ENCODE measurements around the gene SRRM3.
"Not testable (repeated sequence)": the region's sequence is repeated elsewhere in the genome, so short reads cannot be mapped to it uniquely, and the experiment has no call there.

Gene SRRM3

GRCh38 chr7:76231071-76231470 lies 29.4 kb downstream of the SRRM3 start:
- no peak for DNase-seq

DNA sequence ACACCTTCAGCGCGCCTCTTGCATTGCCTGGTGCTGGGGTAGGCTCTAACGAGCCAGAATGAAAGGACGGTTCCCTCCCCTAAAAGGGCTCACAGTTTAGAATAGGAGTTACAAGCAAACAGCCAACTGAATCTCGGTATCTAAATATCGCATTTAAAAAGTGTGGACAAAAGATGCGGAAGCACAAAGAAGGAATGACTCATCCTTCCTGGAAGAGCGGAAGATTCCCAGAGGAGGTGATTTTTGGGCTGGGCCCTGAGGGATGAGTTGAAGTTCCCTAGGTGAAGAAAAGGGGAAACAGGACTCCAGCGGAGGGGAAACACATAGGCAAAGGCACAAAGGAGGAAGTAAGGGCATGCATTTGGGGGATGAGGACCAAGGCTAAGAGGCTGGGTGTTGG lies 29.9 kb downstream of the SRRM3 start:
- no peak for DNase-seq

DNA sequence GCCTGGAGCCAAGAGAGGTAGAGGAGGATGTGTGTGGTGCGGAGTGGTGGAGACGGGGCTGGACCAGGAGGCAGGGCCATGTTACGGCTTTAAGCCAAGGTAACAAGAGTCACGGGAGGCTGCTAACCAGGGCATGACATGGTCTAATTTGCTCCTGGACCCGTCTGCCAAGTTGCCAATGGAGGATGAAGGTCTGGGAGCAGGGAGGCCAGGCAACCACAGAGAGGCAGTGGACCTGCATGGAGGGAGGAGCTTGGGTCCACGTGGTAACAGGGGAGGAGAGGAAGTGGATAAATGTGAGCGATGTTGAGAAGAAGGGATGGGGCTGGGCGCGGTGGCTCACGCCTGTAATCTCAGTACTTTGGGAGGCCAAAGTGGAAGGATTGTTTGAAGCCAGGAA lies 31.0 kb downstream of the SRRM3 start:
- no peak for DNase-seq

GRCh38 chr7:76233538-76234281 lies 32.0 kb downstream of the SRRM3 start:
- no peak for DNase-seq

DNA sequence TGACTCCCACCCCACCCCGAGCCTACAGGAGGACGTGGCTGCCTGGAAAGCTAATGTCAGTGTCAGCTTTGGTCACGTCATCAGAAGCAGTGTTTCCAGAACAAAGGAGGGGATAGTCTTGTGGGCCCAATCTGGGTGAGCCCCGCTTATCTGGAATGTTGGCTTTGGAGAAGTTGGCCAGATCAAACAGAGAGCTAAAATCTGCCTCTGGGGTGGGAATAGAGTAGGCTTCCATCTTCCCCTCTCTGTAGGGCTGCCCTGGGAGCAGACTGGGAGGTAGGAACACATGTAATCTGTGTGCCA lies 32.5 kb downstream of the SRRM3 start:
- DNase-seq: no peak

- no peak for DNase-seq
Measured at GRCh38 chr7:76234931-76235441, 33.3 kb downstream of the SRRM3 start.

GRCh38 chr7:76236224-76236623 lies 34.5 kb downstream of the SRRM3 start:
- no peak for DNase-seq

- DNase-seq: no peak
Measured at GRCh38 chr7:76238326-76238725, 36.6 kb downstream of the SRRM3 start.

DNA sequence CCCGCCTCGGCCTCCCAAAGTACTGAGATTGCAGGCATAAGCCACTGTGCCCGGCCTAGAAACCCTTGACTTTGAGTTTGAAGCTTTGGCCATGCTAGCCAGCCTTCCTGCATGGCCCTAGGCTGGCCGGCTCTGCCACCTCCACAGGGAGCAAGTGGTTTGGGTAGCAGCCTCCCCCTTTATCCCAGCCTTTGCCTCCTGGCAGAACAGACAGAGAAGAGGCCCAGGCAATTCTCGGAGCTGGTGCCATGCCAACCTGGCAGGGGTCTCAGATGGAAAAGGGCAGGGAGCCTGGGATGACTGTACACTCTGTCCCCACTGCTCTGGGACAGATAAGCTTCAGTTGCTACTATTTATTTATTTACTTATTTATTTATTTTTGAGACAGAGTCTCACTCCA lies 39.4 kb downstream of the SRRM3 start:
- DNase-seq: no peak

GRCh38 chr7:76242517-76243063 lies 40.9 kb downstream of the SRRM3 start:
- not testable (repeated sequence) for DNase-seq

DNA sequence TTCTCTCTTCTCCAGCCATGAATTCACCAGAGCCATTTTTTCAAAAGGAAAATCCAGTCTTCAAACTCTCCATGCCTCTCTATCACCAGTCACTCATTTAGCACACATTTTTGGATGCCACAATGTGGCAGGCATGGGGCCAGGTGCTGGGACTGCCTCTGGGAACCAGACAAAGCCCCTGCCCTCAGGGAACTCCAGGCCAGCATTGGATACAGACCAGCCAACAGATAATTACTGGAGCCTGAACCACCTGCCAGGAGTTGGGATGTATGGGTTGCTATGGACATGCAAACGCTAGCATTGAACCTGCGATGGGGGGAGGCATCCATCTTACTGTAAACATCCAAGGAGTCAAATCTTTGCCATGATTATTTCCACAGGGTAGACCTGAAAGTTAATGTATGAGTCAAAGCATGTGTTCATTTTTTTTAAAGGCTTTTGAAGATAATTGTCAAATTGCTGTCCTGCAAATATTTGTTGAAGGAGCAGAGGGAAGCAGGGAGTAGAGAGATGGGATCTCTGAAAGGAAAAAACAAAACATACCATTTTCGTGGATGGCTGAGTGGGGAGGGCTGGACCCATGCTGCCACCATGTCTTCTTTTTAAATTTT lies 43.2 kb downstream of the SRRM3 start:
- DNase-seq: no peak

- no peak for DNase-seq
Measured at GRCh38 chr7:76246804-76247389, 45.2 kb downstream of the SRRM3 start.

- no peak for DNase-seq
Measured at GRCh38 chr7:76247938-76248337, 46.2 kb downstream of the SRRM3 start.

GRCh38 chr7:76252021-76252420 lies 50.3 kb downstream of the SRRM3 start:
- DNase-seq: no peak

- DNase-seq: no peak
Measured at GRCh38 chr7:76254781-76255180, 53.1 kb downstream of the SRRM3 start.

GRCh38 chr7:76257973-76258372 lies 56.3 kb downstream of the SRRM3 start:
- DNase-seq: no peak

DNA sequence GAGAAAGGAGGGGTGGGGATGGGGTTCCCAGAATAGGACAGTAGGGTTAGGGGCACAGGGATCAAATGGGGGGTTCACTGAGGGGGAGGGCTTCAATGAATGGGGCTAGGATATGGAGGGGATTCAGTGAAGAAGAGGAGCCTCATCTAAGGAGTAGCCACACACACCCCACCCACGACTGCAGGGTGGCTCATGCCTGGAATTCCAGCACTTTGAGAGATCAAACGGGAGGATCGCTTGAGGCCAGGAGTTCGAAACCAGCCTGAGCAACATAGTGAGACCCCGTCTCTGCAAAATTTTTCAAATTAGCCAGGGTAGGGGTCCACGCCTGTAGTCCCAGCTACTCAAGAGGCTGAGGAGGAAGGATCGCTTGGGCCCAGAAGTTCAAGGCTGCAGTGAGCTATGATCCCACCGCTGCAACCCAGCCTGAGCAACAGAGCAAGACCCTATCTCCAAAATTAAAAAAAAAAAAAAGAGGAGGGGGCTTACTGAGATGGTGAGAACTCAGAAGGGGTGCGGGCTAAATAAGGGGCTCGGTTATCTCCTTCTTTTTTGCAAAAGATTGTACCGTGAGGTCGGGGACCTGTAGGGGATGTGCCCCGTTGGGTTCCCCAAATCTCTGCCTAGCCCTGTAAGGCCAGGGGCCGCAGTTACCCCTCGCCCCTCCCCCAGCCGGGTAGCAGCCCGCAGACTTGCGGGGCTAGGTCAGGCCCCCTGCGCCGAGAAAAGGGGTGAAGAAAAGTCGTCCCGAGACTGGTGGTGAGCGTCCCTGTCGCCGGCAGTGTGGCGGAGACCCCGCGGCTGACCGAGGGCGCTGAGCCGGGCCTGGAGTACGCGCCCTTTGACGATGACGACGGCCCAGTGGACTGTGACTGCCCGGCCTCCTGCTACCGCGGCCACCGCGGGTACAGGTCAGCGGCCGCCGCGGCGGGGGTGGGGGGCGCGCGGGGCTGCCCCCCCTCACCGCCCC lies 57.7 kb downstream of the SRRM3 start:
- no peak for DNase-seq

- no peak for DNase-seq
Measured at GRCh38 chr7:76260171-76260703, 58.5 kb downstream of the SRRM3 start.

GRCh38 chr7:76261329-76261728 lies 59.6 kb downstream of the SRRM3 start:
- DNase-seq: no peak

DNA sequence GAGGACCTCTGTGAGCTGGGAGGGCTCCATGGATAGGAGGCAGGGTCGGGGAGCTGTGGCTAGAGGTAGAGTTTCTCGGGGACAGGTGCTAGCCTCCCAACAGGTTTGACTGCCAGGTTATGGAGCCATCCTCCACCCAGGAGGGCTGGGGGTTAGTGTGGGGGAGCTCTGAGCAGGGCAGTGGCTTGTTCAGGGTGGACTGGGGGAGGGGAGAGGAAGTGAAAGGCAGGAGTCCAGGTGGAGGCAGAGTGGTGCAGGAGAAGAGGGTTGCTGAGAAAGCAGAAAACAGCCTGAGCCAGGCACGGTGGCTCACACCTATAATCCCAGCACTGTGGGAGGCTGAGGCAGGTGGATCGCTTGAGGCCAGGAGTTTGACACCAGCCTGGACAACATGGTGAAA lies 60.2 kb downstream of the SRRM3 start:
- no peak for DNase-seq

DNA sequence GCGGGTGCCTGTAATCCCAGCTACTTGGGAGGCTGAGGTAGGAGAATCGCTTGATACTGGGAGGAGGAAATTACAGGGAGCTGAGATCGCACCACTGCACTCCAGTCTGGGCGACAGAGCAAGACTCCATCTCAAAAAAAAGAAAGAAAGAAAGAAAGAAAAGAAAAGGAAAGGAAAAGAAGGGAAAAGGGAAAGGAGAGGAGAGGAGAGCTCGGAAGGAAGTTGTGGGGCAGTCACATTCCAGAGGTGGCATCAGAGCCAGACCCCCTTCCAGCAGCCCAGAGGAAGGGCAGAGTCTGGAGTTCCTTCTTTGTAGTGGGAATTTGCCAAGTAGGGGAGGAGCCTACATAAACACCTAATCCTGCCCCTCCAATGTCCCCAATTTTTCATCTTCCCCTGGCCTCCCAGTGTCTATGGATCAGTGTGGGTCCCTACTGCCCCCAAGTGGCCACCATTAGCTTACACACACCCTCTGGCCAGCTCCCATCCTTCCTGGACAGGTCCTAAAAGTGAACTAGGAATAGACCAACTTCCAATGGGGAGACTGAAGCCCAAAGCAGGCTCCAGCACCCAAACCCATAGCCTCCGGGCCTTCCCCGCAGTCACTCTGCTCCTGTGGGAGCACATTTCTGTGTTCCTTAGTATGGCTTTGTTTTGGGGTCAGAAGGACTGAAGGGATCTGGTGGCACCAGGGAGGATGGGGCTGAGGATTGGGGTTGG lies 61.1 kb downstream of the SRRM3 start:
- peak; percentile 62 to 67 for DNase-seq

GRCh38 chr7:76265299-76265698 lies 63.6 kb downstream of the SRRM3 start:
- DNase-seq: no peak

Measured in SW 1271 (cell line).